ENCODE results near the gene RIC3. TPM values are rescaled to one million over a fixed set of nuclear protein-coding genes. Genes with fewer than 3 reads are reported as not detected.

Gene RIC3
- total RNA-seq, 4 donors from 2014 or later, result 3.3 to 43.0 (median 12.5) TPM

GRCh38 chr11:8062781-8063257 lies 106.0 kb downstream of the RIC3 start:
- DNase-seq, result no peak
- 70 to 75% methylated on average over 1 to 13 of the region's 13 CpGs for WGBS, 2 donors (ENCODE audit: low coverage in 1 of 2)
- Histone ChIP-seq H3K9me3 (no peaks in the 10 kb centered on the region), H3K4me1 (peaks cover 0 to 15% (median 4%) of the 10 kb centered on the region in 4 donors), H3K4me3 (no peak overlapping the region), H3K27me3 (no peaks in the 10 kb centered on the region), H3K36me3 (no peaks in the 10 kb centered on the region), H3K27ac (peak overlapping the region; percentile 30 to 68 (median 59))
- TF ChIP-seq, protein P1, sequence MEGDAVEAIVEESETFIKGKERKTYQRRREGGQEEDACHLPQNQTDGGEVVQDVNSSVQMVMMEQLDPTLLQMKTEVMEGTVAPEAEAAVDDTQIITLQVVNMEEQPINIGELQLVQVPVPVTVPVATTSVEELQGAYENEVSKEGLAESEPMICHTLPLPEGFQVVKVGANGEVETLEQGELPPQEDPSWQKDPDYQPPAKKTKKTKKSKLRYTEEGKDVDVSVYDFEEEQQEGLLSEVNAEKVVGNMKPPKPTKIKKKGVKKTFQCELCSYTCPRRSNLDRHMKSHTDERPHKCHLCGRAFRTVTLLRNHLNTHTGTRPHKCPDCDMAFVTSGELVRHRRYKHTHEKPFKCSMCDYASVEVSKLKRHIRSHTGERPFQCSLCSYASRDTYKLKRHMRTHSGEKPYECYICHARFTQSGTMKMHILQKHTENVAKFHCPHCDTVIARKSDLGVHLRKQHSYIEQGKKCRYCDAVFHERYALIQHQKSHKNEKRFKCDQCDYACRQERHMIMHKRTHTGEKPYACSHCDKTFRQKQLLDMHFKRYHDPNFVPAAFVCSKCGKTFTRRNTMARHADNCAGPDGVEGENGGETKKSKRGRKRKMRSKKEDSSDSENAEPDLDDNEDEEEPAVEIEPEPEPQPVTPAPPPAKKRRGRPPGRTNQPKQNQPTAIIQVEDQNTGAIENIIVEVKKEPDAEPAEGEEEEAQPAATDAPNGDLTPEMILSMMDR (IDR thresholded peaks at IDR 0.05), result no peak
- no peak for TF ChIP-seq EP300 (IDR thresholded peaks at IDR 0.05; ENCODE audit: low read depth)
- TF ChIP-seq POLR2A (IDR thresholded peaks at IDR 0.05), result no peak
- in situ Hi-C loops (cut with MboI; ENCODE audit: low pct_ligation_motif_present in 1 of 4, low pct_unique_long_range_greater_than_20kb in 1 of 4, low sequenced_read_pairs in 3 of 4) (no loop called here), intact Hi-C loops (cut with DNase I; ENCODE audit: low total_unique reads) (no loop called here)

GRCh38 chr11:8061555-8062428 lies 107.0 kb downstream of the RIC3 start:
- in situ Hi-C loops (cut with MboI; ENCODE audit: low pct_ligation_motif_present in 1 of 4, low pct_unique_long_range_greater_than_20kb in 1 of 4, low sequenced_read_pairs in 3 of 4), result no loop called here
- H3K4me1 ChIP-seq, result peaks cover 0 to 21% (median 5%) of the 10 kb centered on the region in 4 donors
- peak overlapping the region in 1 of 4 donors; percentile 68 for H3K27ac ChIP-seq

GRCh38 chr11:8060801-8061554 lies 107.8 kb downstream of the RIC3 start:
- H3K27ac ChIP-seq, result no peak overlapping the region
- WGBS, 2 donors (ENCODE audit: low coverage in 1 of 2), result 79% methylated on average over 12 of the region's 12 CpGs; no CpG with 5 or more reads in 1 of the 2 donors
- peaks cover 0 to 21% (median 6%) of the 10 kb centered on the region in 4 donors for H3K4me1 ChIP-seq
- H3K9me3 ChIP-seq, result no peaks in the 10 kb centered on the region
- no peak for DNase-seq
- TF ChIP-seq, protein P1 (IDR thresholded peaks at IDR 0.05), result no peak
- no peak for TF ChIP-seq EP300 (IDR thresholded peaks at IDR 0.05; ENCODE audit: low read depth)
- TF ChIP-seq POLR2A (IDR thresholded peaks at IDR 0.05), result no peak
- TF ChIP-seq POLR2AphosphoS5 (IDR thresholded peaks at IDR 0.05), result no peak
- H3K36me3 ChIP-seq, result no peaks in the 10 kb centered on the region
- intact Hi-C loops (cut with DNase I; ENCODE audit: low total_unique reads) (no loop called here), in situ Hi-C loops (cut with MboI; ENCODE audit: low pct_ligation_motif_present in 1 of 4, low pct_unique_long_range_greater_than_20kb in 1 of 4, low sequenced_read_pairs in 3 of 4) (no loop called here)
- H3K4me3 ChIP-seq, result no peak overlapping the region
- no peaks in the 10 kb centered on the region for H3K27me3 ChIP-seq

More at GRCh38 chr11:8061555-8062428, 107.0 kb downstream of the RIC3 start:
- Histone ChIP-seq H3K4me3 (no peak overlapping the region), H3K9me3 (no peaks in the 10 kb centered on the region), H3K27me3 (no peaks in the 10 kb centered on the region), H3K36me3 (no peaks in the 10 kb centered on the region)
- TF ChIP-seq, protein P1 (IDR thresholded peaks at IDR 0.05), result no peak
- TF ChIP-seq EP300 (IDR thresholded peaks at IDR 0.05; ENCODE audit: low read depth) (no peak), POLR2AphosphoS5 (IDR thresholded peaks at IDR 0.05) (no peak), POLR2A (IDR thresholded peaks at IDR 0.05) (no peak)
- no peak for DNase-seq
- intact Hi-C loops (cut with DNase I; ENCODE audit: low total_unique reads), result no loop called here
- 91% methylated on average over 20 of the region's 22 CpGs; no CpG with 5 or more reads in 1 of the 2 donors for WGBS, 2 donors (ENCODE audit: low coverage in 1 of 2)

- no peak for DNase-seq
- no peak overlapping the region for H3K27ac ChIP-seq
These were observed 108.6 kb downstream of the RIC3 start for GRCh38 chr11:8060146-8060719.

More at GRCh38 chr11:8060146-8060719, 108.6 kb downstream of the RIC3 start:
- intact Hi-C loops (cut with DNase I; ENCODE audit: low total_unique reads), result no loop called here
- Histone ChIP-seq H3K4me1 (peaks cover 0 to 21% (median 6%) of the 10 kb centered on the region in 4 donors), H3K36me3 (no peaks in the 10 kb centered on the region), H3K9me3 (no peaks in the 10 kb centered on the region), H3K4me3 (no peak overlapping the region), H3K27me3 (no peaks in the 10 kb centered on the region)
- 77% methylated on average over 3 of the region's 3 CpGs; no CpG with 5 or more reads in 1 of the 2 donors for WGBS, 2 donors (ENCODE audit: low coverage in 1 of 2)
- in situ Hi-C loops (cut with MboI; ENCODE audit: low pct_ligation_motif_present in 1 of 4, low pct_unique_long_range_greater_than_20kb in 1 of 4, low sequenced_read_pairs in 3 of 4), result no loop called here
- TF ChIP-seq, protein P1 (IDR thresholded peaks at IDR 0.05), result no peak
- TF ChIP-seq POLR2AphosphoS5 (IDR thresholded peaks at IDR 0.05) (no peak), POLR2A (IDR thresholded peaks at IDR 0.05) (no peak), EP300 (IDR thresholded peaks at IDR 0.05; ENCODE audit: low read depth) (no peak)
